Muscle of back (tissue), 11 donors: Measurements from ENCODE around the gene NELFB. TPM values are rescaled to one million over a fixed set of nuclear protein-coding genes. Genes with fewer than 3 reads are reported as not detected.
A peak's percentile ranks its signal among the peaks of the same experiment; 100 is the strongest.

Source experiments
- DNase-seq, 3 donors: peaks; one replicate each; pipeline versions ENCODE4 v3.0.0 to v3.0.0-alpha.2; 2013
- polyA plus RNA-seq, 10 donors: library from polyadenylated mRNA; unstranded; fragments of 120-200 nt; gene quantifications; one replicate each; pipeline ENCODE4 v1.2.1, GENCODE V29; 2013; ENCODE audit not compliant: insufficient read length in 10 of 10

NELFB gene
- polyA plus RNA-seq, 10 donors = 39.3 to 55.4 (median 45.0) TPM

- DNase-seq = no peak
These were observed 23.9 kb downstream of the NELFB start for GRCh38 chr9:137278721-137279711.

- no peak for DNase-seq
These were observed 24.8 kb downstream of the NELFB start for GRCh38 chr9:137279741-137280473.

DNA sequence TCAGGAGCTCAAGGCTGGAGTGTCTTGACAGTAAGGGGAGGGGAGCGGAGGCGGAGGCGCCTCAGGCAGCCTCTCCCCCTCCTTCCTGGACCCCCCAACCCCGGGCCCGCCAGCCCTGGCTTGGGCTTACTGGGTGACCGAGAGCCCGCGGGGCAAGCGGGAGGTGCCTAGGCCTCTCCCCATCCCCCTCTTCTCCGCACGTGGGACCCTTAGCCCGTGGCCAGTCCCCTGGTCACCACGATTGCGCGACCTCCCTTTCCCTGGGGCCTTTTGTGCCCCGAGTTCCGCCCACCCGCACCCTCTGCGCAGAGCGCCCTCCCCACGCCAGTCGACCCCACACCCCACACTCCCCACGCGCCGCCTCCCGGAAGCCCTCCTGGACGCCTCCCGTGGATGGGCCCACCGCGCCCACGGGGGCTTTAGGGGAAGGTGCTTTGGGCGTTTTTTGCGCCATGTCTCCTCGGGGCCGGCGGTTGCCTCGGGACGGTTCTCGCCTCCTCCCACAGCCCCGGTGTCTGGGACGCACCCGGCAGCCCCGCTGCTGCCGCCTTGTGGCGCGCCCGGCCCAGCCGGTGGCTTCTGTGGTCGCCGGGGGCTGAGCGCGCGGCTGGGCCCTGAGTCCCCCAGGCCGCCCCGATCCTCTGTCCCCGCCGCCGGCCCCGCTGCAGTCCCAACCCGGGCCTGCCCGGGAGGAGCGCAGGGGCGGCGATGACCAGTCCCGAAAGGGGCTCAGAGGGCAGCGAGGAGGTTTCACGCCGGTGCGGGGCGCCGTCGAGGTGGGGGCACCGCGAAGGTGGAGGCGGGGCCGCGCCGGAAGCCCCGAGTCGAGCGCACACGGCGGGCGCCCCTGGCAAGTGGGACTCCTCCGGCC, 25.6 kb downstream of the NELFB start:
- DNase-seq = peak in 1 of 3 donors; percentile 36

DNA sequence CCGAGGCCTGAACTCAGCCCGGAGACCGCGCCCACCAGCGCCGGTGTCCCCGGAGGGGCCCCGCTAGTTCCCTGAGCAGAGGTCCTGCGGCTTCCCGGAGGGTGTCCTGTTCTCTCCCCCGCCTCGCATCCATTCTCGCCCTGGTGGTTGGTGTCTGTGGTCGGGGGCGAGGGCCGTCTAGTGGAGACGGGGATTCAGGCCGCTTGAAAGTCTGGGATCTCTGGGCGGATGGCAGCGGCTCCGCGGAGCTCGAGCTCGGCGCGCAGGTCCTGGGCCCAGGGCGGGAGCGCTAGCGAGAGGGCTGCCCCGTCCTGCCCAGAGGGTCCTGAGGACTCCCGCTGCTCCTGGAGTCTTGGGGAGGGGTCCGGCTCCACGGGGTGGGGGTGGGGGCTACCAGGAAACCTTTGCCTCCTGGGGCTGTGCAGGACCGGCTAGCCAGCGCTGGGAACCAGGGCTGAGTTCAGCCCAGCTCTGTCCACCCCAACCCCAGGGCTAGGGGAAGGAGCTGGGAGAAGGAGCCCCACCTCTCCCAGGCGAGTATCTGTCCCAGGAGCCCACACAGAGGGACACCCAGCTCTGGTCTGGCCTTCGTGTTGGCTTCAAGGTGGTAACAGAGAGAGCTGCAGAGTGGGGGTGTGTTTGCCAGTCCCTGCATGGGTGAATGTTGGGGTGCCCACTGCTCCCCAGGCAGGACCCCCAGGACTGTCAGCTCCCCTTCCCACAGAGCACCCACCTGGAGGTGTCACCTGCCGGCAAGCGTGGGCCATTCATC, 26.4 kb downstream of the NELFB start:
- DNase-seq = peak in 1 of 3 donors; percentile 41

DNA sequence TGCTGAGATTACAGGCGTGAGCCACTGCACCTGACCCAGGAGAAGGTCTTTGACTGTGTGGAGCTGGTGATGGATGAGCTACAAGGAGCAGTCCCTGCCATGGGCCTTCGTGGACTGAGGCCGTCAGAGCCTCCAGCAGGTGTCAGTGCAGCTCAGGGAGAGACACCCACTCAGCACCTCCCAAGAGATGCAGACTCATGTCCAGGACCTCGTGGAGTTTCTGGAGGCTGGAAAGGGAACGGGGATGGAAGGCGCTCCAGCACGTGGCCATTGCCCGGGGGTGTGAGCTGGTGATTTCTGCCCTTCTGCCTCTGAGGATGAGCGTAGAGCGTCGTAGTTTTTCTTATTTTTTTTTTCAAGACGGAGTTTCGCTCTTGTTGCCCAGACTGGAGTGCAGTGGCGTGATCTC, 31.9 kb downstream of the NELFB start:
- no peak for DNase-seq

DNA sequence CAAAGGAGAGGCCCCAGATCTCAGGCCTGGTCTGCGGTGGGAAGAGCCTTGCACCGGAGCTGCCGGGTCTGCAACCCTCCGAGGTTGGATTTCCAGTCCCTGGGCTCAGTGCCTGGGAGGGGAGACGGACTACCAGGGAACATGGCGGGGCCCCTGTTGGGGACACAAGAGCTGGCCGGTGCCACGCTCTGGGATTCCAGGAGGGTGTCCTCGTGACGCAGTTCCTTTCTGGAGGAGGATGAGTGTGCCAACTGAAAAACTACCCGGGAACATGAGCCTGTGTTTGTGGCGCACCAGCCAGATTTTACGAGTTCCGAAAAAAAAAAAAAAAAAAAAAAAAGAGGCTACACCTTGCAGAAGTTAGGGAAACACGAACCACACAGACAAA, 38.0 kb downstream of the NELFB start:
- DNase-seq = no peak

DNA sequence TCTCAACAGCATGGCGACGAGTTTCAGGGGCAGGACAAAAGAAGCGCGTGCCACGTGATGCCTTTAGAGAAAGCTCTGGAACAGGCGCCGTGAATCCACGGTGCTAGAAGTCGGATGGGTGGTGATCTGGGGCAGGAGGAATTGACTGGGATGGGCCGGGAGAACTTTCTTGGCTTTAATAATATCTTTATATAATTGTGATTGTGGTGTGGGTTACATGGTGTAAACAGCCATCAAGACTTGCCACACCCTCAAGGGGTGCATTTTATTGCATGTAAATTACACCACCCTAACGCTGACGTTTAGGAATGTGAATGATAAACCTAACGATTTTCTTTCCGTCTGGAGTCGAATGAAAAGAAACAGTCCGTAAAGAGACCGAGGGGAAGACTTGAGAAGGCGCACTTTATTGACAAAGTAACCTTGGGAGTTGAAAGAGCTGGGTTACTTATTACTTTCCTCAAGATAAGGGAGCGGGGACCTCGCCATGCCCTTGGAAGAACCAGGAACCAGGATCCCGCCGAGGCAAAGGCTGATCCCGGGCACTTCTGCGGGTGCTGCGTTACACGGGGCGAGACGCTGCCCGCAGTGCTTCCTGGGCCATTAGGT, 38.5 kb downstream of the NELFB start:
- DNase-seq = no peak

- DNase-seq = peak in 1 of 3 donors; percentile 31
These were observed 39.1 kb downstream of the NELFB start for GRCh38 chr9:137294091-137294680.

GRCh38 chr9:137294681-137295237, 39.6 kb downstream of the NELFB start:
- peak in 1 of 3 donors; percentile 46 for DNase-seq

GRCh38 chr9:137295238-137295811, 40.2 kb downstream of the NELFB start:
- DNase-seq = no peak

DNA sequence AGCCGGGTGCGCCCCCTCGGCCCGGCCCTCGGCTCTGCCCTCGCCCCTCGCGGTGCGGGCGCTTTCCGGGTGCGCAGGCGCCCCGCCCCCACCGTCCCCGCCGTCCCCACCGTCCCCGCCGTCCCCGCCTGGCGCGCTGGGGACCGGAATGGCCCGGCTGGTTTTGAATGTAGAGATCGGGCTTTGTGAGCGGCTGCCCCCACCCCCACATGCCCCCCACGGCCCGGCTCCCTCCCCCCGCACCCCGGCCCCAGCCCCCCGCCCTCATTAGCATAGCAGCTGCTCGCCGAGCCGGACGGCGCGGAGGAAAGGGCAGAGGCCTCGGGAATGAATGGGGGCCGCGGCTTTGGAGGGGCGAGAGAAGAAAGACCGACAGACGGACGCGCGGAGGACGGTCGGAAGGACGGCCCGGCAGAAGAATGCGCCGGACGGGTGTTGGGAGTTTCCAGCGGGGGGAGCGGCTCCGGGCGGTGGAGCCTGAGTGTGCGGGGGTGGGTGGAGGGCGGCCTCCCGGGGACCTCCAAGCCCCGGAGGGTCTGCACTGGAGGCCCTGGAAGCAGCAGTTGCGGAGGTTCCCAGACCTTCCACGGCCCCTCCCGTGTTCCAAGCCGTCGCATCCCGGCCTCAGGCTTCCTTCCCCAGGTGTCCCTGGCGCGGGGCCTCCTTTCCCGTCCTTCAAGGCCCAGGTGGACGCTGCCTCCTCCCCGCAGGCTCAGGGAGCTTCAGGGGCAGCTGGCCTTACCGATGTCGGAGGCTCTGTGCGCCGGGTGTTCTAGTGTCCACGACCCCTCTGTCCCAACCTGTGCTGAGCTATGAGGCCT, 40.9 kb downstream of the NELFB start:
- DNase-seq = no peak

- DNase-seq = peak in 1 of 3 donors; percentile 70
These were observed 41.8 kb downstream of the NELFB start for GRCh38 chr9:137296670-137297664.

- no peak for DNase-seq
These were observed 42.8 kb downstream of the NELFB start for GRCh38 chr9:137297966-137298365.

- DNase-seq = no peak
These were observed 43.5 kb downstream of the NELFB start for GRCh38 chr9:137298401-137299202.

- DNase-seq = no peak
These were observed 44.1 kb downstream of the NELFB start for GRCh38 chr9:137299203-137299565.

- DNase-seq = peak in 1 of 3 donors; percentile 9
These were observed 44.8 kb downstream of the NELFB start for GRCh38 chr9:137299938-137300337.
